Smooth muscle cell of the brain vasculature (primary cell): ENCODE measurements around the gene GRID1.

ENCODE experiments used
- DNase-seq: peaks from one replicate; pipeline ENCODE4 v3.0.0-alpha.2; 2012; ENCODE audit warnings: low read depth, low spot score

GRID1 gene

GRCh38 chr10:85891472-85891871, 475.1 kb downstream of the GRID1 start:
- DNase-seq: no peak

GRCh38 chr10:85888559-85888958, 478.0 kb downstream of the GRID1 start:
- no peak for DNase-seq

DNA sequence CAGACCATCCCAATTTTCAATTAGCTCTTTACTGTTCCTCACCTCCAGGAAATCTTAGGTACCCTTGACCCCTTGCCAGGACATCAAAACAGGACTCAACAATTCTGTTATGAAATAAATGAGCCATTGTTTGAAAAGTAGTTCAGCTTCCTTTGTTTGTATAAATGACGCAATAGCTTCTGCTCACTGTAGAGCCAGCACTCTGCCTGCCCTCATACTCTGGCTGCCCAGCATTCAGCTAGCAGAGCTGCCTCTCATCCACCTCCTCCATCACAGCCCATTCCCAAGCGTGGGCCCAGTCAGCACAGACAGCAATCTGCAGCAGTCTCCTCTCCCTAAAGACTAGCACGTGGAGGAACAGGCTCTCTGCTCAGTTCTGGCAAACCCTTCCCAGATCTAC, 478.6 kb downstream of the GRID1 start:
- no peak for DNase-seq

DNA sequence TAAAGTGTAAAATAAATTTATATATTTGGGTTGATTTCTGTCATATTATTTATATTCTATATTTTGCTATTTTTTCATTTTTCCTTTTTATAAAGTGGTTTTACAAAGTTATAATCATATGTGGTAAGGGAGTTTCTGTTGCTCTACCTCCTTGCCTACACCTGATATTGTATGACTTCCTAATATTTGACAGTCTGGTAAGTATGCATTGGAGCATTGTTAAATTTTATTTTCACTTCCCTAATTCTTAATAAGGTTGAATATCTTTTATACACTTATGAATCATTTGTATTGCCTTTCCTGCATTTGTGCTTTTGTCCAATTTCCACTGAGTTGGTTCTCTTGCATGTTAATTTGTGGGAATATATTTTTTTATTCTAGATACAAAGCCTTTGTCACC, 492.4 kb downstream of the GRID1 start:
- no peak for DNase-seq

GRCh38 chr10:85873063-85873462, 493.5 kb downstream of the GRID1 start:
- no peak for DNase-seq

DNA sequence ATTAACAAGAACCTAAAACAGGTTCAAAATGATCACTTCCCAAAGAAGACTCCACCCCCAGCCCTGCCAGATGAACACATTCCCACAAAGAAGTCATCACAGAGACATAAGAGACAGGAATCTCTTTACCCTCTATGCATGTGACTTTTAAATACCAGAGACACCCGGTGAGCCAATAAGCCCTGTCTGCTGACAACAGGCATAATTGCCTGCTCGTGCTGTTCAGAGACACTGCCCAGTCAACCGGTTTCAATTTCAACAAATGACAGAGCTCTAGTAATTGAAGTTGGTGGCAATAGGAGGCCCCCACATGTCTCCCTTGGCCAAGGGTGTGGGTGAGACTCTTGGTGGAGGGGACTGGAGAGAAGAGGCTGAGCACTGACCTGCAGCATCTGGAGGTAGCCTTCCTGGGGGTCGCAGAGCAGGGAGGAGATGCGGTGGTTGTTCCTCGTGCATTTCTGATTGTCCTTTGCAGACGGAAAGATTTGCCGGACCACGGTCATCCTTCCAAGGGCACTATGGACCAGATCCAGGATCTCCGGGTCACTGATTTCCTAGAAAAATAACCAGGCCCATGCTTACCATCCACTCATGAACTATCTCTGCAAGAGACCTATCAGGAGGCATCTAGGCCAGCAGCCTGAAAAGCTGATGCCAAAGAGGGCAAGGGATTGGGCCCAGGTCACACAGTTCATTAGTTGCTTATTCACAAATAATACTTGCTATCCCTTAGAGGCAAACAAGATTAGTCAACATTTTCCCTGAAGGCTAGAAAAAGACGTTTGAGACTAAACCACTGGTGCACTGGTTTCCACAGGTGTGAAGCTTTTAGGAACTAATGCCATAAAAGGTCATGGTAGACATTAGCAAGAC, 497.7 kb downstream of the GRID1 start:
- DNase-seq: no peak

- DNase-seq: no peak
Observed at GRCh38 chr10:85864868-85865526, 501.6 kb downstream of the GRID1 start.

DNA sequence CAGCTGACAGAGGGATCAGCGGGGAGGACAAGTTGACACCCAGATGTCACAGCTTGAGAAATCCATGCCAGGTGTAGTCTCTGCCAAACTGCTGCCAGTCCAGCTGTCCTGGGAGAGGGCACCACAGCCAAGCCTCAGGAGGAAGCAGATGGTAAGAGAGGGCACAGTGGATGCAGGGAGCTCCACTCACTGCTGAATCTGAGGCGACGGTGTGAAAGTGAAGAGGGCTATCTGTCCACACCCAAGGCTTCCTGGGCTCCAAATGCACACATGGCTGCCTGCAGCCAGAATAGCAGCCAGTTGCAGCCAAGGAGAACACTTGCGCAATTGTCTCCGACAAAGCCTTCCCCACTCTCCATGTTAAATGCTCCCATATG, 502.4 kb downstream of the GRID1 start:
- no peak for DNase-seq

DNA sequence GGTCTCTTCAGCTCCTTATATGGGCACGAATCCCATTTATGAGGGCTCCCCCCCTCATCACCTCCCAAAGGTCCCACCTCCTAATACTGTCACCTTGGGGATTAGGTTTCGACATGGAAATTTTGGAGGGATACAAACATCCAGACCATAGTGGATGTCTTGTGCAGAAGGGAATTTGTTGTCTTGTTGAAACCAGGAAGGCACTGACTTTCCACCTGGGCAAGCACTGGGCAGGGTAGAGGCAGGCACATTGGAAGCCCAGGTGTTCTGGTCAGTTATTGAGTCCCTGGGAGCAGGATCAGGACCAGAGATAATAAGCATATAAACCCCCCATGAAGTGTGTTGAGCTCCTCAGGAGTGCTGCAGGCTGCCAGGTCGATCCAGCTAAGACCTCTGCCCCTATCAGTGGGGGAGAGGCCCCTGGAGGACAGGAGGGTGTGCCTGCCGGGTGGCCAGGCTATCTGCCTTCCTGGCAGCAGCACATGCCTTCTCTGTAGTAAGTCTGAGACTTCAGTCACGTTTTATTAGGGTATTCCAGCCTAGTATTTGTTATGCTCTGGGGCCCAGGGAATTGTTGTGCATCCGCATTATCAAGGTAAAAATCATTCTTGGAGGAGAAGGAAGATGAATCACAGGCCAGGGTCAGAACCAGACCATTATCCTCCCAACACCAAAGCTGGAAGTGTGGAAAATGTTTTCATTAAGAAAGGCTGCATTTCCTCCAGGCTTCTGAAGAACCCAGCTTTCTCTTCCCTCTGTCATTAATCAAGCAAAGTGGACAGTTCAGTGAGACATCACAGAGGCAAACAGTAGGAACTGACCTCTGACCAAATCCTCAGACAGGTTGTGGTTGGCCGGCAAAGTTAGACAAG, 503.1 kb downstream of the GRID1 start:
- no peak for DNase-seq

GRCh38 chr10:85862771-85863170, 503.8 kb downstream of the GRID1 start:
- DNase-seq: no peak

DNA sequence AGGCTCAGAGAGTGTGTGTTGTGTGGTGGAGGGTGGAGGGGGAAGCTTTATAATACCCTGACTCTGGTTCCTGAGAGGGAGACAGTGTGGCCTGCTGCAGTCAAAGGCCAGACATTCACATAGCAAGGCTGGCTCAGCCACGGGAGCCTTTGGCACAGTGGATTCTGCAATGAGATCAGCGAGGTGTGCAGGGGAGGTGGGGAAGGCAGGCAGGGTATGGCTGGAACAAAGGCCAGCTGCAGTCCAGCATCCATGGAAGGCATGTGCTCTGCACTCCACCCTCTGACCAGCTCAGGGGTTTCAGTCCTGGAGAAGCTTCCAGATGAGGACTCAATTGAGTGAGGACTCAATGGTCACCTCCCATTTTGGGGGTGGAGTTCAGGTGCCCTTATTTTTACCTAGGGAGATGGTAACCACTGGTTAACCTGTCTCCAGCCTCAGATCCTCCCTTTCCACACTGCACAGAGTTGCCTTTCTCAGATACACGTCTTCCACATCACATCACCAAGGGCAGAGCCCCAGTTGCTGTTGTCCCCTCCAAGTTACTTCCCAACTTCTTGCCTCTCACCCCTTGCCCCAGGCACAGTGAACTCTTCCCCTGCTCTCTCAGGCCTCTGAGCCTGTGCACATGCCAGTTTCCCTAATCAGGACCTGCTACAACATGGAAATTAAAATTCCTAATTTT, 504.9 kb downstream of the GRID1 start:
- DNase-seq: no peak

- no peak for DNase-seq
Observed at GRCh38 chr10:85859859-85860258, 506.7 kb downstream of the GRID1 start.

DNA sequence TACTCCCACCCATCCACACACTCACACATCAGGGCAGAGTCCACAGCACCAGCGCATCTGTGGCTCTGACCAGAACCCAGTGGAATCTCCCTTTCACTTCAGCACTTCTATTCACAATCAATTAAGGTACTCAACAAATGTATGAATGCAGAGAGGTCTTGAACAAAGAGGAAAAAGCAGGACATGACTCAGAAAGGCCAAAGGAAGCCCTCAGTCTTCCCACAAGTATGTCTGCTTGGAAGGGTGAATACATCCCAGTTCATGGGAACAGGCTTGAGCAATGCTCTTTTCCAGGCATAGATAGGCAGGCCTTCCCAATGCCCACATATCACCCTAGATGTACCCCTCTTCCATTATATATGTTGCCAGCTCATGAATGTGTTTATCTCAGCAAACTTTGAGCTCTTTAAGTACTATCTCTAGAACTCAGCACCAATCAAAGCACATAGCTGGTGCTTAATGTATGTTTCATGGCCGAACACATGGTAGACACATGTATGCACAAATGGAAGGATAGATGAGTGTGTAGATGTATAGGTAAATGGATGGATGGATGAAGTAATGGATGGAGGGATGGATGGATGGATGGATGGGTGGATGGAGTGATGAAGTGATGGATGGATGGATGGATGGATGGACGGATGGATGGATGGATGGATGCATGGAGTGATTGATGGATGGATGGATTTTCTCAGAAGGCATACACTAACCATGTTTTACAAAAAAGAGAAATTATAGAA, 507.6 kb downstream of the GRID1 start:
- no peak for DNase-seq

- no peak for DNase-seq
Observed at GRCh38 chr10:85857791-85858190, 508.8 kb downstream of the GRID1 start.

- no peak for DNase-seq
Observed at GRCh38 chr10:85857305-85857704, 509.3 kb downstream of the GRID1 start.

- no peak for DNase-seq
Observed at GRCh38 chr10:85851934-85852333, 514.7 kb downstream of the GRID1 start.

DNA sequence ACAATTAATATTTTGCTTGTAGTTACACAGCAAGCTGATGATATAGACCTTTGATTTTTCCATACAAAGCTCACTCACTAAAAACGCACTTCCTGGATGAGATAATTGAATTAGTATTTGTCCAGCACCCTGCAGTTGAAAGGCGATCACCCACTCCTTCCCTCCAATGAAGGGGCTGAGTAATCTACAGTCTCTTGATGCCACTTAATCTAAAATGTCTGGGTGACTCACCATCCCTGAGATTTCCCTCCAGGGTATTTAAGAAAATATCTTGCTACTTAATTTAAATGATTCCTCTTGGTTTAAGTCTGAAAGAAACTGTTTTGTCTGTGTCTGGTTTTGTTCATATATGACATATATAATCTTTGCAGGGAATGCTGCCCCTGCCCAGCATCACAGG, 515.3 kb downstream of the GRID1 start:
- no peak for DNase-seq

DNA sequence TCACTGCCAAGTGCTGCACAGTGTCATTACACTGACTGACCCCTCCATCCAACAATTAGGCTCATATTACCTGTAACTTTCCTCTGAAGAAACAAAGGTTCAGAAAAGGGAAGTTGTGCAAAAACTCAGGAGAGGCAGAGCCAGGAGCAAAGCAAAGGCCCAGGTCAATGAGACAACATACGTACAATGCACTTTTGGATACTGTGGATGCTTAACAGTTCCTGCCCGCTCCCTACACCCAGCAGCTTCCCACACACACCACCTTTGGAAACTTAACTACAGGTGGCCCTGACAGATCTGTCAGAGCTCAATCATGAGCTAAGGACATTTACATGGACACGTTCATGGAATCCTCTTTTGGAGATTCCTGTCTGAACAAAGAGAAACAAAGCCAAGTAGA, 515.9 kb downstream of the GRID1 start:
- DNase-seq: no peak

DNA sequence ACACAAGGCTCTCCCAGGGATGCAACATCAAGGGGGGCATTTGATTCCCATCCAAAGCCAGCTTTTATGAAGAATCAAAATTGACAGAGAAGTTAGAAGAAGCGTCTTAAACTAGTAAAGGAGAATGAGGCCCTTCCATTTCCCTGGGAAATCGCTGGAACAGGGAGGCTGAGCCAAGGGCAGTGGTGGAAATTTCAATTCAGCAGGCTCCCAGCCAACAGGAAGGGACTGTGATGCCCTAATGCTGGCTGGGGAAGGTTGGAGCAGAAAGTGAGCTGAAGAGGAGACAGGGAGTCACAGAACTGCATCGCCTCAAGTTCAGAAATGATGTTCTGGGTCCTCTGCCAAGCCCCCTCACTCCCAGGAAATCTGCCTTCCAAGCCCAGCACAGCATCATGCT, 517.3 kb downstream of the GRID1 start:
- DNase-seq: no peak

GRCh38 chr10:85848756-85849155, 517.8 kb downstream of the GRID1 start:
- DNase-seq: no peak

GRCh38 chr10:85847085-85847484, 519.5 kb downstream of the GRID1 start:
- DNase-seq: no peak
